Thoracic aorta (tissue), 2 donors: ENCODE results near the gene NEB. TPM values are rescaled to one million over a fixed set of nuclear protein-coding genes. Genes with fewer than 3 reads are reported as not detected.

Source experiments
- ATAC-seq: fragments of 150-250 bp; one replicate; pipeline ENCODE4 v1.8.0; 2017; ENCODE audit warnings: low read depth; ENCODE audit not compliant: insufficient number of reproducible peaks, low FRiP score
- DNase-seq: peaks from one replicate; pipeline ENCODE4 v3.0.0-alpha.2; 2020; ENCODE audit warnings: low spot score
- H3K27ac ChIP-seq, 2 donors: fragments of 200-600 bp; sonication (generic); 1 replicate in 1 of 2; 2 replicates in 1 of 2; pipeline ENCODE4 v1.5.1; 2016; ENCODE audit warnings: mild to moderate bottlenecking in 2 of 2, moderate library complexity in 2 of 2
- H3K27me3 ChIP-seq: fragments of 200-600 bp; sonication (generic); replicated peaks from 2 replicates; pipeline ENCODE4 v1.6.0; 2016; ENCODE audit warnings: mild to moderate bottlenecking; ENCODE audit not compliant: insufficient read depth
- H3K36me3 ChIP-seq: fragments of 200-600 bp; sonication (generic); one replicate; pipeline ENCODE4 v1.5.1; 2016
- H3K4me1 ChIP-seq, 2 donors: fragments of 200-600 bp; sonication (generic); 1 replicate in 1 of 2; 2 replicates in 1 of 2; pipeline versions ENCODE4 v1.5.1 to v1.6.0; 2016; ENCODE audit warnings: low read depth in 2 of 2, mild to moderate bottlenecking in 1 of 2; ENCODE audit not compliant: control insufficient read depth in 1 of 2
- H3K4me3 ChIP-seq: fragments of 200-600 bp; sonication (generic); 2 replicates; pipeline ENCODE4 v1.5.1; 2016; ENCODE audit warnings: mild to moderate bottlenecking
- H3K9me3 ChIP-seq: fragments of 200-600 bp; sonication (generic); 2 replicates; pipeline ENCODE4 v1.5.1; 2016
- total RNA-seq, 2 donors: library from RNA; depleted of rRNA; stranded (reverse); fragments of >200 nt; gene quantifications; one replicate each; pipeline versions ENCODE4 v1.1.0 to v1.2.3, GENCODE V29; 2016
- TF ChIP-seq, protein P1 (sequence below): fragments of 200-600 bp; sonication (generic); IDR thresholded peaks from one replicate; pipeline ENCODE4 v1.5.1; 2019; ENCODE audit warnings: antibody characterized with exemption

Gene NEB
- total RNA-seq, 2 donors from 2014 or later = 3.2 to 8.6 TPM

- TF ChIP-seq, protein P1, sequence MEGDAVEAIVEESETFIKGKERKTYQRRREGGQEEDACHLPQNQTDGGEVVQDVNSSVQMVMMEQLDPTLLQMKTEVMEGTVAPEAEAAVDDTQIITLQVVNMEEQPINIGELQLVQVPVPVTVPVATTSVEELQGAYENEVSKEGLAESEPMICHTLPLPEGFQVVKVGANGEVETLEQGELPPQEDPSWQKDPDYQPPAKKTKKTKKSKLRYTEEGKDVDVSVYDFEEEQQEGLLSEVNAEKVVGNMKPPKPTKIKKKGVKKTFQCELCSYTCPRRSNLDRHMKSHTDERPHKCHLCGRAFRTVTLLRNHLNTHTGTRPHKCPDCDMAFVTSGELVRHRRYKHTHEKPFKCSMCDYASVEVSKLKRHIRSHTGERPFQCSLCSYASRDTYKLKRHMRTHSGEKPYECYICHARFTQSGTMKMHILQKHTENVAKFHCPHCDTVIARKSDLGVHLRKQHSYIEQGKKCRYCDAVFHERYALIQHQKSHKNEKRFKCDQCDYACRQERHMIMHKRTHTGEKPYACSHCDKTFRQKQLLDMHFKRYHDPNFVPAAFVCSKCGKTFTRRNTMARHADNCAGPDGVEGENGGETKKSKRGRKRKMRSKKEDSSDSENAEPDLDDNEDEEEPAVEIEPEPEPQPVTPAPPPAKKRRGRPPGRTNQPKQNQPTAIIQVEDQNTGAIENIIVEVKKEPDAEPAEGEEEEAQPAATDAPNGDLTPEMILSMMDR = no peak
- H3K4me1 ChIP-seq = no peaks in the 10 kb centered on the region
- no peak overlapping the region for H3K27ac ChIP-seq
- no peak overlapping the region for H3K4me3 ChIP-seq
- no peaks in the 10 kb centered on the region for H3K27me3 ChIP-seq
- DNase-seq = no peak
- no peaks in the 10 kb centered on the region for H3K9me3 ChIP-seq
- H3K36me3 ChIP-seq = no peaks in the 10 kb centered on the region
- no peak for ATAC-seq
Measured at GRCh38 chr2:151695778-151696177, 38.5 kb downstream of the NEB start.

- H3K9me3 ChIP-seq = no peaks in the 10 kb centered on the region
- H3K4me3 ChIP-seq = no peak overlapping the region
- no peaks in the 10 kb centered on the region for H3K4me1 ChIP-seq
- DNase-seq = no peak
- TF ChIP-seq, protein P1 = no peak
- H3K27me3 ChIP-seq = no peaks in the 10 kb centered on the region
- no peaks in the 10 kb centered on the region for H3K36me3 ChIP-seq
- no peak for ATAC-seq
- no peak overlapping the region for H3K27ac ChIP-seq
Measured at GRCh38 chr2:151691631-151692030, 42.6 kb downstream of the NEB start.

DNA sequence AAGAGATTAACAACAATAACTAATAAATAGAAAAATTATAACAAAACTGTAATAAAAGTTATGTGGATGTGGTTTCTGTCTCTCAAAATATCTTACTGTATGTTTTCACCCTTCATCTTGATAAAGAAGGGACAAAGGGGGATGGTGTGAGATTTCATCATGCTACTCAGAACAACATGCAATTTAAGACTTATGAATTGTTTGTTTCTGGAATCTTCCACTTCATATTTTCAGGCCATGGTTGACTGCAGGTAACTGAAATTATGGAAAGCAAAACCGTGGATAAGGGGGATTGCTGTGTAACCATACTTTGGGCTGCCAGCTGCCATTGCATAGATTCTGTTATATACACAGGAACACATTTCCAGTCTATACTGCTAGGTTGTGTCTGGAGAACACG, 45.6 kb downstream of the NEB start:
- Histone ChIP-seq H3K4me3 (no peak overlapping the region), H3K27ac (no peak overlapping the region), H3K36me3 (no peaks in the 10 kb centered on the region), H3K27me3 (no peaks in the 10 kb centered on the region), H3K4me1 (no peaks in the 10 kb centered on the region), H3K9me3 (no peaks in the 10 kb centered on the region)
- TF ChIP-seq, protein P1 = no peak
- DNase-seq = no peak
- ATAC-seq = no peak

DNA sequence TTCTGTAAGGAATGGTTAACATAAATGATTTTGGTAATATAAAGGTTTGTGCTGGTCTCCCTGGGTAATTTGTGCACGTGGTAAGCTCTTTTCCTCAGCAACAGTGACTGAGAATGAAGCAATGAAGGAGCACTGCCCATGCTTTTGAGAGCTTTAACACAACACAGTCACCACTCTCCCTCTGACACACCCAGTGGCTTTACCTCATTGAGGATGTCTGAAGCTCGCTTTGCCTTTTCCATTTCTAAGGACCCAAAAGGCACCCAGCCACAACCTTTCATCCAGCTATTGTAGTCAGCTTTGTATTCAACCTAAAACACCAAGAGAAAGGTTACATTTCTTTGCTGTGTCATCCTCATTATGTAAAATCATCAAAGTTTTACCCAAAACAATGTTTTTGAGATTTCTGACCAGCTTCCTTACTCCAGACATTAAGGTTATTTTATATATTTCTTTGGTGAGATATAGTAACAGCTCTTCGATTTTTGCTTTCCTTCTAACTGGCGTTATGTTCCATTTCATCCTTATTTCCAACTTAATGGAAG, 51.7 kb downstream of the NEB start:
- DNase-seq (no peak), ATAC-seq (no peak)
- Histone ChIP-seq H3K36me3 (no peaks in the 10 kb centered on the region), H3K27ac (no peak overlapping the region), H3K27me3 (no peaks in the 10 kb centered on the region), H3K9me3 (no peaks in the 10 kb centered on the region), H3K4me3 (no peak overlapping the region), H3K4me1 (no peaks in the 10 kb centered on the region)
- TF ChIP-seq, protein P1 = no peak

- no peaks in the 10 kb centered on the region for H3K27me3 ChIP-seq
- TF ChIP-seq, protein P1 = no peak
- no peaks in the 10 kb centered on the region for H3K4me1 ChIP-seq
- H3K36me3 ChIP-seq = no peaks in the 10 kb centered on the region
- no peak overlapping the region for H3K4me3 ChIP-seq
- ATAC-seq (no peak), DNase-seq (no peak)
- no peaks in the 10 kb centered on the region for H3K9me3 ChIP-seq
- no peak overlapping the region for H3K27ac ChIP-seq
Measured at GRCh38 chr2:151681051-151681450, 53.2 kb downstream of the NEB start.
